Measurements from ENCODE around the gene BATF3. TPM values are rescaled to one million over a fixed set of nuclear protein-coding genes. Genes with fewer than 3 reads are reported as not detected.

Gene BATF3
- total RNA-seq, 2 donors from 2014 or later = 3.4 TPM; not detected in 1

DNA sequence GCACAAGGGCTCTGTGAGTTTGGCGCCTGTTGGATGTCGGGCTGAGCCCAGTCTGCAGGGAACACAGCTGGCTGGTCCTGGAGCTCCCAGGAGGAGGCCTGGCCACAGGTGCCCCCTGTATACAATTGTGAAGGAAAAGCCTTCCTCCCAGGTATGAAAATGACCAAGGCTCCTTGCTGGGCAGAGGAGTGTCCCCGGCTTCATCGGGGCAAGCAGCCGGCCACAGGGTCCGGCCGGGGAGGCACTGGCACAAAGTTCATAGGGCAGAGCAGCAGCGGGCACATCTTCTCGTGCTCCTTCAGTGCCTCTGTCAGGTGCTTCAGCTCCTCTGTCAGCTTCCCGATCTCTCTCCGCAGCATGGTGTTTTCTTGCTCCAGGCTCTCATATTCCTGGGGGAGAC lies 13.0 kb downstream of the BATF3 start:
- Histone ChIP-seq H3K27me3 (no peaks in the 10 kb centered on the region), H3K4me3 (no peak overlapping the region), H3K9me3 (no peaks in the 10 kb centered on the region), H3K4me1 (no peaks in the 10 kb centered on the region), H3K27ac (no peak overlapping the region), H3K36me3 (replicated peaks in 1 of 2; ENCODE audit: insufficient read depth in 1 of 2, low read depth in 2 of 2) (no peaks in the 10 kb centered on the region)
- 85 to 90% methylated on average over 9 to 11 of the region's 11 CpGs for WGBS, 2 donors
- intact Hi-C loops (cut with DNase I) = no loop called here
- ATAC-seq (no peak), DNase-seq (no peak)
- TF ChIP-seq, protein P1, sequence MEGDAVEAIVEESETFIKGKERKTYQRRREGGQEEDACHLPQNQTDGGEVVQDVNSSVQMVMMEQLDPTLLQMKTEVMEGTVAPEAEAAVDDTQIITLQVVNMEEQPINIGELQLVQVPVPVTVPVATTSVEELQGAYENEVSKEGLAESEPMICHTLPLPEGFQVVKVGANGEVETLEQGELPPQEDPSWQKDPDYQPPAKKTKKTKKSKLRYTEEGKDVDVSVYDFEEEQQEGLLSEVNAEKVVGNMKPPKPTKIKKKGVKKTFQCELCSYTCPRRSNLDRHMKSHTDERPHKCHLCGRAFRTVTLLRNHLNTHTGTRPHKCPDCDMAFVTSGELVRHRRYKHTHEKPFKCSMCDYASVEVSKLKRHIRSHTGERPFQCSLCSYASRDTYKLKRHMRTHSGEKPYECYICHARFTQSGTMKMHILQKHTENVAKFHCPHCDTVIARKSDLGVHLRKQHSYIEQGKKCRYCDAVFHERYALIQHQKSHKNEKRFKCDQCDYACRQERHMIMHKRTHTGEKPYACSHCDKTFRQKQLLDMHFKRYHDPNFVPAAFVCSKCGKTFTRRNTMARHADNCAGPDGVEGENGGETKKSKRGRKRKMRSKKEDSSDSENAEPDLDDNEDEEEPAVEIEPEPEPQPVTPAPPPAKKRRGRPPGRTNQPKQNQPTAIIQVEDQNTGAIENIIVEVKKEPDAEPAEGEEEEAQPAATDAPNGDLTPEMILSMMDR (IDR thresholded peaks at IDR 0.05) = no peak
- no peak for TF ChIP-seq POLR2A (IDR thresholded peaks at IDR 0.05)

DNA sequence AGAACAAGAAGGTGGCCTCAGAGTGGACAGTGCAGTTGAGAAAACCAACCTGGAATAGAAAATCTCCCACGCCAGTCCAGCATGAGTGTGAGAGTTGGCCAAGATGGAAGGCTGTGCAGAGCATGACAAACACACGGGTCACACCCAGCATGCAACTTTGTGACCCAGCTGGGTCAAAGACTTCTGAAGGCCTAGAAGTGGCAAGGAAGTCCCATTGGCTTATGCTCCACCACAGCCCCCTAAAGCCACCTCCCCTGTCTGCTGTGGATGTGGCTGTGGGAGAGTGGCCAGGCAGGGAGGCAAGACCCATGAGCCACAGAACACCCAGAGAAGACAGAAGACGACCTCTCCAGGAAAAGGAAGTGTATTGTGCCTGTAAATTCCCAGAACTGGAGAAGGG lies 13.6 kb downstream of the BATF3 start:
- intact Hi-C loops (cut with DNase I) = no loop called here
- 69 to 77% methylated on average over 2 to 3 of the region's 3 CpGs for WGBS, 2 donors
- Histone ChIP-seq H3K4me1 (no peaks in the 10 kb centered on the region), H3K4me3 (no peak overlapping the region), H3K27ac (no peak overlapping the region), H3K9me3 (no peaks in the 10 kb centered on the region), H3K27me3 (no peaks in the 10 kb centered on the region), H3K36me3 (replicated peaks in 1 of 2; ENCODE audit: insufficient read depth in 1 of 2, low read depth in 2 of 2) (no peaks in the 10 kb centered on the region)
- no peak for DNase-seq
- no peak for ATAC-seq
- TF ChIP-seq, protein P1 (IDR thresholded peaks at IDR 0.05) = no peak
- TF ChIP-seq POLR2A (IDR thresholded peaks at IDR 0.05) = no peak

DNA sequence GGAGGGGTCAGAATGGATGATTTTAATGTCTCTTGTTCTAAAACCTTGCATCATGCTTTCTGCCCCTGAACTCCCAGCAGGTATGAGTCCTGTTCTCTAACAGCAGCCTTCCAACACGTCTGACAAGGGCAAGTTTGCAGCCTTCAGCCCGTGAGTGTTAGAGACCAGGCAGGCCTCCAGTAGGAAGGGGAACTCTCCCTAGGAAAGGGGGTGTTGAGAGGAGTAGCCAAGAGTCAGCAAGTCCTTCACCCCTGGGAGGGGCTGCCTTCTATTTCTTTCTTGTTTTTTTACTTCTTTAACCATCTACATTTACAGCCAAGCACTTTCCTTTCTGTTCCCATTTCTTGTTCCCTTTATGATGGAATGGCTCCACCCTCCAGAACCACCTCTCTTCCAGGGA lies 14.2 kb downstream of the BATF3 start:
- intact Hi-C loops (cut with DNase I) = no loop called here

DNA sequence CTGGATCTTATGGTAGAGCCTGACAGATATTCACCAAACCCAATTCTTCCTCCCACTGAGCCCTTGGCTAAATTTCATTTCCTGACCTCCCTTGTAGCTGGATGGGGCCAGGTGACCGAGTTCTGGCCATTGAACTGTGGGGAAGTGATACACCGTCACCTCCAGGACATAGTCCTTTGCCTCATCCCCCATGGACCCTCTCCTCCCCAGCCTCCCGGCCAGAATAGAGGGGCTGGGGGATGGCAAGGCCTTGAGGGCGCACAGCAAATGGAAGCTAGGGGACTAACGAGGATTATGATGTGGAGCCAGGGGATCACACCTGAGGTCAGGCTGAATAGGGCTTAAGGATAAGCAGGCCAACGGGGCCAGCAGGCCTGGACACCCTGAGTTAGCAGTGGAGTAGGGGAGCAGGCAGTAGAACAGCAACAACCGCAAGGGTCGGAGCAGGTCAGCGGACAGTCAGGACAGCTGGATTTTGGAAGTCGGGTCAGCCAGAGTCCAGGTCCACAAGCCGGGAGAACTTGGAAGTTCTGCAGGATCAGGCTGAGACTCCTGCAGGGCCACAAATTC lies 15.0 kb downstream of the BATF3 start:
- H3K9me3 ChIP-seq = no peaks in the 10 kb centered on the region
- TF ChIP-seq POLR2A (IDR thresholded peaks at IDR 0.05) = no peak
- TF ChIP-seq, protein P1 (IDR thresholded peaks at IDR 0.05) = no peak
- WGBS, 2 donors = 89 to 92% methylated on average over 11 of the region's 11 CpGs
- H3K27ac ChIP-seq = no peak overlapping the region
- ATAC-seq (no peak), DNase-seq (no peak)
- intact Hi-C loops (cut with DNase I) = no loop called here
- no peaks in the 10 kb centered on the region for H3K27me3 ChIP-seq
- no peaks in the 10 kb centered on the region for H3K36me3 ChIP-seq (replicated peaks in 1 of 2; ENCODE audit: insufficient read depth in 1 of 2, low read depth in 2 of 2)
- H3K4me1 ChIP-seq = no peaks in the 10 kb centered on the region
- no peak overlapping the region for H3K4me3 ChIP-seq

More for the DNA sequence above, 14.2 kb downstream of the BATF3 start:
- Histone ChIP-seq H3K4me3 (no peak overlapping the region), H3K9me3 (no peaks in the 10 kb centered on the region), H3K36me3 (replicated peaks in 1 of 2; ENCODE audit: insufficient read depth in 1 of 2, low read depth in 2 of 2) (no peaks in the 10 kb centered on the region), H3K27ac (no peak overlapping the region), H3K4me1 (no peaks in the 10 kb centered on the region), H3K27me3 (no peaks in the 10 kb centered on the region)
- 41 to 55% methylated on average over 2 of the region's 2 CpGs for WGBS, 2 donors
- DNase-seq (no peak), ATAC-seq (no peak)
- TF ChIP-seq, protein P1 (IDR thresholded peaks at IDR 0.05) = no peak
- TF ChIP-seq POLR2A (IDR thresholded peaks at IDR 0.05) = no peak

DNA sequence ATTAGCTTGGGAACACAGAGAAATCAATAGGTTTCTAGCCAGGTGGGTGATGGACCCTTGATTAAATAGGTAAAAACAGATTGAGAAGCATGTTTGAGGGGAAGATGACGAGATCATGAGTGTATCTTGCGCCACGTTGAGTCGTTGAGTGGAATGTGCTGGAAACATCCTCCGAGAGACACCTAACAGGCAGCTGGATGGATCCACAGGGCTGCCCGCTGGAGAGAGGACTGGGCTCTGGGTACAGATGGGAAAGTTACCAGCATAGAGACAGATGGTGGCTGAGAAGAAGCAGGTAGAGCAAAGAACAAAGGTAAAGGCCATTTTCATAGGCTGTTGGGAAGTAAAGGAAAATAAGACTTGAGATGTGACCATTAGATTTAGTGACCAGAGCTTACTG lies 15.6 kb downstream of the BATF3 start:
- H3K4me1 ChIP-seq = no peaks in the 10 kb centered on the region
- DNase-seq (no peak), ATAC-seq (no peak)
- no peak for TF ChIP-seq POLR2A (IDR thresholded peaks at IDR 0.05)
- TF ChIP-seq, protein P1 (IDR thresholded peaks at IDR 0.05) = no peak
- no peaks in the 10 kb centered on the region for H3K27me3 ChIP-seq
- intact Hi-C loops (cut with DNase I) = no loop called here
- no peaks in the 10 kb centered on the region for H3K36me3 ChIP-seq (replicated peaks in 1 of 2; ENCODE audit: insufficient read depth in 1 of 2, low read depth in 2 of 2)
- no peak overlapping the region for H3K4me3 ChIP-seq
- 60 to 73% methylated on average over 6 of the region's 6 CpGs for WGBS, 2 donors
- no peaks in the 10 kb centered on the region for H3K9me3 ChIP-seq
- H3K27ac ChIP-seq = no peak overlapping the region
